Measurements from ENCODE around the gene SMR3B.

DNA sequence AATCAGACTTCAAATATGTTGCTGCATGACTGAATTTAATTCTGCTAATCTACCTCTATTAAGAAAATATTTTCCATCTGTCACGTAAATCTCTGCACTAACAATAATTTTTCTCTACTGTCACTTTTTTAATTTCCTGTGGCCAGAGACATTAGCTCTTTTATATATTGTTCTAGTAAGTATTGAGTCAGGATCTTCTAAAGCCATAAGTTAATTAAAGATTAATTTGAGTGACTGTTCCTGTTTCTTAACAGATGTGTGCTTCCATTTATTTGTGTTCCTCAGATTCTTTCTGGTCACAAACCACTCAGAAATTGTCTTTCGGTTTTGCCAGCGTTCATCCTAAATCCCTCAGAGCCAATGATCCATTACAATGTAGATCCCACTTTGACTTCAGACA lies 2.4 kb upstream of the SMR3B start:
- TF ChIP-seq, protein P1, sequence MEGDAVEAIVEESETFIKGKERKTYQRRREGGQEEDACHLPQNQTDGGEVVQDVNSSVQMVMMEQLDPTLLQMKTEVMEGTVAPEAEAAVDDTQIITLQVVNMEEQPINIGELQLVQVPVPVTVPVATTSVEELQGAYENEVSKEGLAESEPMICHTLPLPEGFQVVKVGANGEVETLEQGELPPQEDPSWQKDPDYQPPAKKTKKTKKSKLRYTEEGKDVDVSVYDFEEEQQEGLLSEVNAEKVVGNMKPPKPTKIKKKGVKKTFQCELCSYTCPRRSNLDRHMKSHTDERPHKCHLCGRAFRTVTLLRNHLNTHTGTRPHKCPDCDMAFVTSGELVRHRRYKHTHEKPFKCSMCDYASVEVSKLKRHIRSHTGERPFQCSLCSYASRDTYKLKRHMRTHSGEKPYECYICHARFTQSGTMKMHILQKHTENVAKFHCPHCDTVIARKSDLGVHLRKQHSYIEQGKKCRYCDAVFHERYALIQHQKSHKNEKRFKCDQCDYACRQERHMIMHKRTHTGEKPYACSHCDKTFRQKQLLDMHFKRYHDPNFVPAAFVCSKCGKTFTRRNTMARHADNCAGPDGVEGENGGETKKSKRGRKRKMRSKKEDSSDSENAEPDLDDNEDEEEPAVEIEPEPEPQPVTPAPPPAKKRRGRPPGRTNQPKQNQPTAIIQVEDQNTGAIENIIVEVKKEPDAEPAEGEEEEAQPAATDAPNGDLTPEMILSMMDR (optimal IDR thresholded peaks at IDR 0.05 in 1 of 3, IDR thresholded peaks at IDR 0.05 in 1 of 3, conservative IDR thresholded peaks at IDR 0.05 in 1 of 3; ENCODE audit: extremely low read depth in 1 of 3, insufficient read depth in 2 of 3, low read length in 3 of 3): no peak
- no peak for TF ChIP-seq EZH2 (IDR thresholded peaks at IDR 0.05; ENCODE audit: low read length)
